Glutamatergic neuron (in vitro differentiated cells): ENCODE results near the gene PKD1L1. TPM values are rescaled to one million over a fixed set of nuclear protein-coding genes. Genes with fewer than 3 reads are reported as not detected.
A peak's percentile ranks its signal among the peaks of the same experiment; 100 is the strongest.
"Not testable (repeated sequence)": the region's sequence is repeated elsewhere in the genome, so short reads cannot be mapped to it uniquely, and the experiment has no call there.

Experiments
- DNase-seq: peaks from one replicate; pipeline ENCODE4 v3.0.0; 2022
- H3K27ac Mint-ChIP-seq: one replicate; pipeline ENCODE4 v1.8.0; 2020; ENCODE audit warnings: mild to moderate bottlenecking, mixed read lengths, inconsistent platforms; ENCODE audit not compliant: unreplicated experiment
- H3K27me3 Mint-ChIP-seq: one replicate; pipeline ENCODE4 v1.8.0; 2020; ENCODE audit warnings: mild to moderate bottlenecking, moderate library complexity, mixed read lengths, inconsistent platforms; ENCODE audit not compliant: unreplicated experiment
- H3K36me3 Mint-ChIP-seq: one replicate; pipeline ENCODE4 v1.8.0; 2020; ENCODE audit warnings: mild to moderate bottlenecking, mixed read lengths, inconsistent platforms; ENCODE audit not compliant: unreplicated experiment
- H3K4me1 Mint-ChIP-seq: one replicate; pipeline ENCODE4 v1.8.0; 2020; ENCODE audit warnings: mild to moderate bottlenecking, low read depth, mixed read lengths, inconsistent platforms; ENCODE audit not compliant: unreplicated experiment
- H3K4me3 Mint-ChIP-seq: one replicate; pipeline ENCODE4 v1.8.0; 2020; ENCODE audit warnings: mild to moderate bottlenecking, mixed read lengths, inconsistent platforms; ENCODE audit not compliant: unreplicated experiment
- H3K9me3 Mint-ChIP-seq: one replicate; pipeline ENCODE4 v1.8.0; 2020; ENCODE audit warnings: mild to moderate bottlenecking, moderate library complexity, mixed read lengths, inconsistent platforms; ENCODE audit not compliant: unreplicated experiment
- total RNA-seq: library from RNA; stranded (reverse); fragmentation: NEBNext Ultra II Directional; extraction: Animal tissue kit (Norgen Biotek cat#: 25700); gene quantifications from one replicate; pipeline ENCODE4 v1.2.1, GENCODE V29; 2021; ENCODE audit not compliant: unreplicated experiment
- TF ChIP-seq, protein P1 (sequence below): fragments of 200-600 bp; sonication (generic); IDR thresholded peaks from one replicate; pipeline ENCODE4 v1.5.0; 2021; ENCODE audit not compliant: partially characterized antibody, unreplicated experiment

Gene PKD1L1
- total RNA-seq, 1 donor from 2014 or later: 0.17 TPM

DNA sequence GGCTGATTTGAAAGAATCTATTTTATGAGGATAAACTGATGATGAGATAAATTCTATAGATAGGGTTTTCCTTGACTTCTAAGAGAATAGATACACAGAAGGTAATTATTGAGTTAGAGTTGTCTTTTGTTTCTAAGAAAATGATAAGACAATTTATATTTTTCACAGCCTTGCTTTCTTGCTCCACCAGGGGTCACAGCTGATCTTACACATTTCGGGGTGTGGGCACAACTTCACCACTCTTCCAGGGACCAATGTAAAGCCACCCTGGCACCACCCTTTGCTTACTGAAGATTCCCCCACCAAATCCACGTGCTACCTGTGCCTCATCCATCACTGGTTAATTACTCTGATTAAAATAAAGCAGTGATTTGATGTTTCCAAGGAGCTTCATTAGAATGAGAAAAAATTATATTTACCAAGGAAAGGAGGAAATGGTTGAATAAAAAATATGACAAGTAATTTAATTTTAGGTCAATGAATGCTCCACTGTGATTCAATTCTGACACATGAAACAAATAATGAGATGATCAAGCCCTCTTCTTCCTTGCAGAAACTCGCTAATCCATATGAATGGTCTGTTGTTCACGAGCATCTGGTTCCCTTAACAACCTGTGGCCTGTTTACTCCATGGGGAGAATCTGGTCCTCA, 189.1 kb downstream of the PKD1L1 start:
- Mint-ChIP-seq H3K36me3 (no peaks in the 10 kb centered on the region), H3K27me3 (peaks cover 2% of the 10 kb centered on the region), H3K9me3 (peaks cover 6% of the 10 kb centered on the region), H3K4me3 (no peak overlapping the region), H3K4me1 (peaks cover 16% of the 10 kb centered on the region), H3K27ac (no peak overlapping the region)
- no peak for DNase-seq
- TF ChIP-seq, protein P1, sequence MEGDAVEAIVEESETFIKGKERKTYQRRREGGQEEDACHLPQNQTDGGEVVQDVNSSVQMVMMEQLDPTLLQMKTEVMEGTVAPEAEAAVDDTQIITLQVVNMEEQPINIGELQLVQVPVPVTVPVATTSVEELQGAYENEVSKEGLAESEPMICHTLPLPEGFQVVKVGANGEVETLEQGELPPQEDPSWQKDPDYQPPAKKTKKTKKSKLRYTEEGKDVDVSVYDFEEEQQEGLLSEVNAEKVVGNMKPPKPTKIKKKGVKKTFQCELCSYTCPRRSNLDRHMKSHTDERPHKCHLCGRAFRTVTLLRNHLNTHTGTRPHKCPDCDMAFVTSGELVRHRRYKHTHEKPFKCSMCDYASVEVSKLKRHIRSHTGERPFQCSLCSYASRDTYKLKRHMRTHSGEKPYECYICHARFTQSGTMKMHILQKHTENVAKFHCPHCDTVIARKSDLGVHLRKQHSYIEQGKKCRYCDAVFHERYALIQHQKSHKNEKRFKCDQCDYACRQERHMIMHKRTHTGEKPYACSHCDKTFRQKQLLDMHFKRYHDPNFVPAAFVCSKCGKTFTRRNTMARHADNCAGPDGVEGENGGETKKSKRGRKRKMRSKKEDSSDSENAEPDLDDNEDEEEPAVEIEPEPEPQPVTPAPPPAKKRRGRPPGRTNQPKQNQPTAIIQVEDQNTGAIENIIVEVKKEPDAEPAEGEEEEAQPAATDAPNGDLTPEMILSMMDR: no peak

DNA sequence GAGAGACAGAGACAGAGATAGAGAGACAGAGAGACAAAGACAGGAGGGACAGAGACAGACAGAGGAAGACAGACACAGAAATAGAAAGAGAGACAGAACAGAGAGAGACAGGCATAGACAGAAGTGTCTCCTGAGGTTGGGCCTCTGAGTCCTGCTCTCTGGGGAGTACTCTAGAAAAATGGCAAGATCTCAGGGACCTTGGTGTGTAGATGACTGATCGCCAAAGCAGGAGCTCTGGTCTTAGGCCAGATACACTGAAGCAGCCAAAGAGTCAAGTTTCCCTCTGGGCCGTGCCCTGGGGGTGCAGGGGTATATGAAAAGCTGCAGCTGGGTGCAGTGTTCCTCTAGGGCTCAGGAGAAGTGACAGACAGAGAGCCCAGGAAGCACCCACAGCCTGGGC, 189.7 kb downstream of the PKD1L1 start:
- no peaks in the 10 kb centered on the region for H3K36me3 Mint-ChIP-seq
- DNase-seq: no peak
- H3K4me3 Mint-ChIP-seq: no peak overlapping the region
- H3K9me3 Mint-ChIP-seq: peaks cover 4% of the 10 kb centered on the region
- peak overlapping the region; percentile 10 for H3K27ac Mint-ChIP-seq
- H3K4me1 Mint-ChIP-seq: peaks cover 14% of the 10 kb centered on the region
- no peaks in the 10 kb centered on the region for H3K27me3 Mint-ChIP-seq
- TF ChIP-seq, protein P1: no peak

DNA sequence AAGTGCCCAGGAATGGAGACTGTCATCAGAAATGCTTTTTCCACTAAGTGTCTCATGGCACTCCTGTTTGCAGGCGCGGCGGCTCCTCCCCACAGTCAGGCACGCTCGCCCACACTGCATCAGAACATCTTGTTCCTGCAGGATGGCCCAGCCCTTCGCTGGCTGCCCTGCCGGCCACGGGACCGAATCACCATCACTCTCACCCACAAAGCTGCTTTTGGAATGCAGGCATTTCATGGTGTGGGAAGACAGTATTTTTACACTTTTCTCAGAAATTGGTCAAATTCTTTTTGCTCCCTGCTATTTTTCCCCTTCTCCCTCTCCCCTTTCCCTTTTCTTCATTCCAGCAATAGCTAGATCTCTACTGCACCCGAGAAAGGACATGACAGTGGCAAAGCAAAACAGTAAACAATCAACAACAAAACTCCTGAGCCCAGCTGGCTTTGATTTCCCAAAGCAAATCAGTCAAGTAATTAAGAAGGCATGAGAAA, 190.3 kb downstream of the PKD1L1 start:
- H3K27ac Mint-ChIP-seq: no peak overlapping the region
- no peaks in the 10 kb centered on the region for H3K36me3 Mint-ChIP-seq
- peaks cover 8% of the 10 kb centered on the region for H3K4me1 Mint-ChIP-seq
- TF ChIP-seq, protein P1: no peak
- H3K9me3 Mint-ChIP-seq: peaks cover under 1% of the 10 kb centered on the region
- H3K4me3 Mint-ChIP-seq: no peak overlapping the region
- DNase-seq: no peak
- no peaks in the 10 kb centered on the region for H3K27me3 Mint-ChIP-seq

DNA sequence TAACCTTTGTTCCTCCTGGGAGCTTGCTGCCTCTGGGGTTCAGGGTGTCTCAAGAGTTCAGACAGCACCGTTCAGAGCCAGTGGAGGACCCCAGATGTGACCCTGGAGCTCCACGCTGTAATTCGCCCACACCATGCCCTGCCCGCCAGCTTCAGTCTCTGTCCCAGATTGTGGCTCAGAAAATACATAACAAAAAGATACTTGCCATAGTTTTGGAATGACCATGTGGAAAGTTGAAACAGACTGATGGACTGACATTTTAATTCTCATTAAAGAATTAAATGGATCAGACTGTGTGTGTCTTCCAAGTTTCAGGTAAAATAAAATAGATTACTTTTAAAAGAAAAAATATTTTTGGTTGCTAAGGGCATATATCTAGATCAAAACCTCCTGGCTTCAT, 191.6 kb downstream of the PKD1L1 start:
- H3K9me3 Mint-ChIP-seq: no peaks in the 10 kb centered on the region
- H3K36me3 Mint-ChIP-seq: no peaks in the 10 kb centered on the region
- DNase-seq: no peak
- TF ChIP-seq, protein P1: no peak
- H3K4me3 Mint-ChIP-seq: no peak overlapping the region
- no peaks in the 10 kb centered on the region for H3K27me3 Mint-ChIP-seq
- peaks cover 5% of the 10 kb centered on the region for H3K4me1 Mint-ChIP-seq
- H3K27ac Mint-ChIP-seq: no peak overlapping the region

DNA sequence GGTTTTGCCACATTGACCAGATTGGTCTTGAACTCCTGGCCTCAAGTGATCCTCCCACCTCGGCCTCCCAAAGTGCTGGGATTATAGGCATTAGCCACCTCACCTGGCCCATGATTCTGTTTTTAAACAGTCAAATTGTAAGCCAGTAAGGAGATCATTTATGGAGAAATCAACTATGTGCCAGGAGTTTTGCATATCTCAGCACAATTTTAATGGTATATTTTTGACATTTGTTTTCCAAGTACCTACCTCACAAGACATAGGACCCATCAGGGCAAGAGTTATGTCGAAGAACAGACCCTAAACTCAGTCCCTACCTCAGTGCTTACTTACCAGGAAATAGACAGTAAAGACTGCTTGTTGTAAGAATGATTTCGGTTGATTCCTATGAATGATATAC, 193.0 kb downstream of the PKD1L1 start:
- Mint-ChIP-seq H3K9me3 (peaks cover 3% of the 10 kb centered on the region), H3K27ac (no peak overlapping the region), H3K4me1 (peaks cover 5% of the 10 kb centered on the region), H3K4me3 (no peak overlapping the region), H3K27me3 (peaks cover 3% of the 10 kb centered on the region), H3K36me3 (no peaks in the 10 kb centered on the region)
- no peak for DNase-seq
- TF ChIP-seq, protein P1: no peak

DNA sequence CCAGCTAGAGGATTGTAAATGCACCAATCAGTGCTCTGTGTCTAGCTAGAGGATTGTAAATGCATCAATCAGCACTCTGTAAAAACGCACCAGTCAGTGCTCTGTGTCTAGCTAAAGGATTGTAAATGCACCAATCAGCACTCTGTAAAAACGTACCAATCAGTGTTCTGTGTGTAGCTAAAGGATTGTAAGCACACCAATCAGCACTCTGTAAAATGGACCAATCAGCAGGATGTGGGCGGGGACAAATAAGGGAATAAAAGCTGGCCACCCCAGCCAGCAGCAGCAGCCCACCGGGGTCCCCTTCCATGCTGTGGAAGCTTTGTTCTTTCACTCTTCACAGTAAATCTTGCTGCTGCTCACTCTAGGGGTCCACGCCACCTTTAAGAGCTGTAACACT, 196.5 kb downstream of the PKD1L1 start:
- H3K4me1 Mint-ChIP-seq, H3K4me3 Mint-ChIP-seq, H3K27me3 Mint-ChIP-seq, H3K9me3 Mint-ChIP-seq, H3K27ac Mint-ChIP-seq, DNase-seq, H3K36me3 Mint-ChIP-seq: not testable (repeated sequence)
